ENCODE measurements around the gene SCML2.

The SCML2 gene

DNA sequence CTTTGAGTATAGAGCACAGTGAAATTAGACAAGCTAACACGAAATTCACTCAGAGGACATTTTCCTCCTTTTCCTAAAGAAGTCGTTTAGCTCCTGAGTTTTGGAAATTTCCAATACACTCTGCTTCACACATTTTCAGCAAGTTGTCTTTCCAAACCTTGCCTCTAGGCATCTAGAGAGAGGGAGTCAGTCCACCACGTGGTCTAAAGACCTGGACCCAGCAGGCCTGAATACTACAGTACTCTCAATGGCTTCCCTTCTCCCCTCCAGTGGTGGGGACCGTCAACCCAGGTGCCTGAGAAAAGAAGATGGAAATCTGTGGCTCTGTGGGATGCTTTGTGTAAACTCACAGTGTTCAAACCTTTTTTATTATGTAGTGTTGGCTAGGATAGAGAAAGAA, 13.9 kb upstream of the SCML2 start:
- in situ Hi-C loops (cut with MboI; ENCODE audit: low sequenced_read_pairs, unreplicated experiment) = no loop called here
- TF ChIP-seq, protein P1, sequence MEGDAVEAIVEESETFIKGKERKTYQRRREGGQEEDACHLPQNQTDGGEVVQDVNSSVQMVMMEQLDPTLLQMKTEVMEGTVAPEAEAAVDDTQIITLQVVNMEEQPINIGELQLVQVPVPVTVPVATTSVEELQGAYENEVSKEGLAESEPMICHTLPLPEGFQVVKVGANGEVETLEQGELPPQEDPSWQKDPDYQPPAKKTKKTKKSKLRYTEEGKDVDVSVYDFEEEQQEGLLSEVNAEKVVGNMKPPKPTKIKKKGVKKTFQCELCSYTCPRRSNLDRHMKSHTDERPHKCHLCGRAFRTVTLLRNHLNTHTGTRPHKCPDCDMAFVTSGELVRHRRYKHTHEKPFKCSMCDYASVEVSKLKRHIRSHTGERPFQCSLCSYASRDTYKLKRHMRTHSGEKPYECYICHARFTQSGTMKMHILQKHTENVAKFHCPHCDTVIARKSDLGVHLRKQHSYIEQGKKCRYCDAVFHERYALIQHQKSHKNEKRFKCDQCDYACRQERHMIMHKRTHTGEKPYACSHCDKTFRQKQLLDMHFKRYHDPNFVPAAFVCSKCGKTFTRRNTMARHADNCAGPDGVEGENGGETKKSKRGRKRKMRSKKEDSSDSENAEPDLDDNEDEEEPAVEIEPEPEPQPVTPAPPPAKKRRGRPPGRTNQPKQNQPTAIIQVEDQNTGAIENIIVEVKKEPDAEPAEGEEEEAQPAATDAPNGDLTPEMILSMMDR (IDR thresholded peaks at IDR 0.05; ENCODE audit: borderline replicate concordance, control extremely low read depth, extremely low read depth, insufficient read depth, missing control alignments) = no peak
- DNase-seq (ENCODE audit: low spot score) = no peak

DNA sequence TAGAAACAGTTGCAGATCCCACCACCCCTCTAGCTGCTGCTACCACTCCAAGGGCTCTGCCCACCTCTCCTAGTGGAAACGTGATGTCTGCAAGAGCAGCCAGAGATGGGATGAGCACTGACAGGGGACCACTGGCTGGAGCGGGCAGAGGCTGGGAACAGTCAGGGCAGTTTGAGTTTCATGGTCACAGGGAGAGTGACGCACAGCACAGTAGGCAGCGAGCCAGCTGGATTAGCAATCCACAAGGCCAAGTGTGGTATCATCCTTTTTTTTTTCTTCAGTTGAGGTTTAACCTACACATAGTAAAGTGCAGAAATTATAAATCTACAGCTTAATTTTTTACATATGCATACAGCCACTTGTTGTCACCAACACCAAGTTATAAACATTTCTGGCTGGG, 6.4 kb upstream of the SCML2 start:
- no peak for DNase-seq (ENCODE audit: low spot score)
- TF ChIP-seq, protein P1 (IDR thresholded peaks at IDR 0.05; ENCODE audit: borderline replicate concordance, control extremely low read depth, extremely low read depth, insufficient read depth, missing control alignments) = no peak
- in situ Hi-C loops (cut with MboI; ENCODE audit: low sequenced_read_pairs, unreplicated experiment) = no loop called here

DNA sequence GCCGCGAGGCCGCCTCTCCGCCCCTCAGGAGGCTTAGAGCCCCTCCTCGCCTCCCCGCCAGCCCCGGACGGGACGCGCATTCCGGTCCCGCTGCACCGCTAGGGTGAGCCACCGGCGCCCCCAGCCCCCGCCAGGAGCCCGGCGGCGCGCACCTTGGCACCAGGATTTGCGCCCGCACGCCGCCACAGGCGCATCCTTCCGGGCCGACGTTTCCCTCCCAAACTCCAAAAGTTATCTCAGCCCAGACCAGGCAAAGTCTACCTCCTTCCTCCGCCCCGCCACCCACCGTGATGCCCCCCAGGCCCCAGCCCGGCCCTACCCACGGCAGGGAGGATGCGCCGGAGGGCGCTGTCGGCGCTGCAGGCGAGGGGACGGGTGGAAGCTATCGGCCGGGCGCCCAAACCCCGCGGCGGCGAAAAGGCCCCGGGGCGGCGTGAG, 538 bp downstream of the SCML2 start:
- TF ChIP-seq, protein P1 (IDR thresholded peaks at IDR 0.05; ENCODE audit: borderline replicate concordance, control extremely low read depth, extremely low read depth, insufficient read depth, missing control alignments) = no peak
- in situ Hi-C loops (cut with MboI; ENCODE audit: low sequenced_read_pairs, unreplicated experiment) = no loop called here
- peak; percentile 33 for DNase-seq (ENCODE audit: low spot score)

DNA sequence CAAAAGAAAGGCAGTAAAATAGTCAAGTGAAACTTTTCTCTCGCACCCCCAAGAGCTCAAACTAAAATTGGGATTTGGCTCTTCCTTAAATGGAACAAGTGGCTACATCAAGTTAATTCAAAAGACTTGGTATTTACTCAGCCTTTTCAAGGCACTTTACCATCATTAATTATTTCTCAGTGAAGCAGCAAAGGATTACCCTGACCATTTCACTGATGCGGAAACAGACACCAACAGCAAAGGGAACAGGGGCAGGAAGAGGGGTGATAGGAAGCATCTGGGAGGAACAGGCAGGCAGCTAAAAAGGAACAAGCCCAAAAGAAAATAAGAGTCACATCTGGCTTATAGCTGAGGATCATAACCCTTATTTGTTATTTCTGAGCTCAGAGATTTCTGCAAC, 2.7 kb downstream of the SCML2 start:
- DNase-seq (ENCODE audit: low spot score) = no peak
- TF ChIP-seq, protein P1 (IDR thresholded peaks at IDR 0.05; ENCODE audit: borderline replicate concordance, control extremely low read depth, extremely low read depth, insufficient read depth, missing control alignments) = no peak
- in situ Hi-C loops (cut with MboI; ENCODE audit: low sequenced_read_pairs, unreplicated experiment) = no loop called here

DNA sequence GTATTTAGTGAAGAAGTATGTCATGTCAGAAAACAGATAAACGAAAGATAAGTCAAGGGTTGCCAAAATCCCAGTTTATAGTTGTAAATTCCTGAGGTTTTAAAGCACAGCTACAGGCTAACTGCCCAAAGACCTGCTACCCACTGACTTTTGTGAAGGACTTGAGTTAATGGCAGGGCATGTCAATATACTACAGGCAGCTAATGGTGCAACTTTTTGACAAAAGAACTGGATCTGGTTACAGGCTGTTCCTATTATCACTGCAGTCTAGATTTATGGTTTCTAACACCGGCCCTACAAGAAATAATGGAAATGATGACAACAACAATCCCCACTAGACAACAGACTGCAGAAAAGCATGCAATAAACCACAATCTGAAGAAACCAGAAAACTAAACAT, 6.4 kb downstream of the SCML2 start:
- in situ Hi-C loops (cut with MboI; ENCODE audit: low sequenced_read_pairs, unreplicated experiment) = no loop called here
- TF ChIP-seq, protein P1 (IDR thresholded peaks at IDR 0.05; ENCODE audit: borderline replicate concordance, control extremely low read depth, extremely low read depth, insufficient read depth, missing control alignments) = no peak
- DNase-seq (ENCODE audit: low spot score) = no peak

DNA sequence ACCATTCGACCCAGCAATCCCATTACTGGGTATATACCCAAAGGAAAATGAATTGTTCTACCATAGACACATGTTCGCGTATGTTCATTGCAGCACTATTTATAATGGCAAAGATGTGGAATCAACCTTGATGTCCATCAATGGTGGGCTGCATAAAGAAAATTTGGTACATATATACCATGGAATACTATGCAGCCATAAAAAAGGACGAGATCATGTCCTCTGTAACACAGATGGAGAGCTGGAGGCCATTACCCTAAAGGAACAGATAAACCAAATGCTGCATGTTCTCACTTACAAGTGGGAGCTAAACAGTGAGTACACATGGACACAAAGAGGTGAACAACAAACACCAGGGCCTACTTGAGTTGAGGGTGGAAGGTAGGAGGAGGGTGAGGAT, 45.1 kb downstream of the SCML2 start:
- no peak for DNase-seq (ENCODE audit: low spot score)
- TF ChIP-seq, protein P1 (IDR thresholded peaks at IDR 0.05; ENCODE audit: borderline replicate concordance, control extremely low read depth, extremely low read depth, insufficient read depth, missing control alignments) = no peak
- in situ Hi-C loops (cut with MboI; ENCODE audit: low sequenced_read_pairs, unreplicated experiment) = no loop called here

DNA sequence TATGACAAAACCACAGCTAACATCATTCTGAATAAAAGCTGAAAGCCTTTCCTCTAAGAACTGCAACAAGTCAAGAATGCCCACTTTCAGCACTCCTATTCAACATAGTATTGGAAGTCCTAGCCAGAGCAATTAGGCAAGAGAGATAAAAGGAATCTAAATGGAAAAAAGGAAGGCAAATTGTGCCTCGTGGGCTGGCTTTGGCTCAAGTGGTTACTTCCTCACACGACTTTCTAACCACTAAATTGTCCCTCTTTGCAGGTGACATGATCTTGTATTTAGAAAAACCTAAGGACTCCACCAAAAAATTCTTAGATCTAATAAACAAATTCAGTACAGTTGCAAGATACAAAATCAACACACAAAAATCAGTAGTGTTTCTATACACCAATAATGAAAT, 57.2 kb downstream of the SCML2 start:
- DNase-seq (ENCODE audit: low spot score) = no peak
- TF ChIP-seq, protein P1 (IDR thresholded peaks at IDR 0.05; ENCODE audit: borderline replicate concordance, control extremely low read depth, extremely low read depth, insufficient read depth, missing control alignments) = no peak
- in situ Hi-C loops (cut with MboI; ENCODE audit: low sequenced_read_pairs, unreplicated experiment) = no loop called here

Measured in GM13976 (cell line).